ENCODE data around the gene GSK3B.
"Not testable (repeated sequence)": the region's sequence is repeated elsewhere in the genome, so short reads cannot be mapped to it uniquely, and the experiment has no call there.

GSK3B gene

GRCh38 chr3:120095226-120095978 lies 1.2 kb upstream of the GSK3B start:
- DNase-seq: peak; percentile 75

- DNase-seq: peak; percentile 100
Measured at GRCh38 chr3:120094776-120095225, 554 bp upstream of the GSK3B start.

GRCh38 chr3:120093119-120093910 lies 932 bp downstream of the GSK3B start:
- no peak for DNase-seq

GRCh38 chr3:120092474-120092873 lies 1.8 kb downstream of the GSK3B start:
- DNase-seq: no peak

GRCh38 chr3:120090422-120090821 lies 3.8 kb downstream of the GSK3B start:
- DNase-seq: no peak

GRCh38 chr3:120089089-120089488 lies 5.2 kb downstream of the GSK3B start:
- no peak for DNase-seq

GRCh38 chr3:120088622-120089021 lies 5.6 kb downstream of the GSK3B start:
- no peak for DNase-seq

GRCh38 chr3:120081719-120082118 lies 12.5 kb downstream of the GSK3B start:
- DNase-seq: no peak

- no peak for DNase-seq
Measured at GRCh38 chr3:120080836-120081235, 13.4 kb downstream of the GSK3B start.

GRCh38 chr3:120077731-120078130 lies 16.5 kb downstream of the GSK3B start:
- no peak for DNase-seq

- no peak for DNase-seq
Measured at GRCh38 chr3:120072867-120073525, 21.3 kb downstream of the GSK3B start.

- DNase-seq: no peak
Measured at GRCh38 chr3:120071259-120071658, 23.0 kb downstream of the GSK3B start.

- no peak for DNase-seq
Measured at GRCh38 chr3:120070263-120070981, 23.8 kb downstream of the GSK3B start.

- no peak for DNase-seq
Measured at GRCh38 chr3:120067083-120067482, 27.2 kb downstream of the GSK3B start.

- no peak for DNase-seq
Measured at GRCh38 chr3:120066634-120067033, 27.6 kb downstream of the GSK3B start.

- DNase-seq: no peak
Measured at GRCh38 chr3:120064641-120065040, 29.6 kb downstream of the GSK3B start.

- no peak for DNase-seq
Measured at GRCh38 chr3:120062474-120062873, 31.8 kb downstream of the GSK3B start.

- DNase-seq: no peak
Measured at GRCh38 chr3:120059081-120059864, 35.0 kb downstream of the GSK3B start.

GRCh38 chr3:120057626-120058025 lies 36.6 kb downstream of the GSK3B start:
- DNase-seq: no peak

GRCh38 chr3:120057029-120057428 lies 37.2 kb downstream of the GSK3B start:
- no peak for DNase-seq

GRCh38 chr3:120053647-120054046 lies 40.6 kb downstream of the GSK3B start:
- DNase-seq: not testable (repeated sequence)

- no peak for DNase-seq
Measured at GRCh38 chr3:120052677-120053076, 41.6 kb downstream of the GSK3B start.

All from NCI-H1092 (cell line).